HEK293 (cell line): ENCODE measurements around the gene ANKRD40CL.
A peak's percentile ranks its signal among the peaks of the same experiment; 100 is the strongest.

Experiments used
- CTCF ChIA-PET: fragments of 350-600 bp; formaldehyde crosslinking; extraction: SDS; loops from one replicate; lab custom pipeline; 2021; ENCODE audit warnings: antibody characterized with exemption; lab: Yijun Ruan, JAX
- POLR2A ChIA-PET: fragments of 300-600 bp; formaldehyde crosslinking; extraction: SDS; loops from one replicate; lab custom pipeline; 2020; ENCODE audit warnings: antibody characterized with exemption, inconsistent platforms; lab: Yijun Ruan, JAX
- H3K27ac ChIP-seq: fragments of 200-500 bp; sonication (Bioruptor generic); 2 replicates; pipeline ENCODE4 v1.5.1; 2014; ENCODE audit warnings: low read depth, low read length, control low read depth, inconsistent platforms; ENCODE audit errors: extremely low read depth
- H3K36me3 ChIP-seq, 2 experiments: fragments of 200-500 bp in 1 of 2; sonication (Bioruptor generic) in 1 of 2; 1 replicate in 1 of 2; 2 replicates in 1 of 2; pipeline ENCODE4 v1.5.1; 2014 to 2017; ENCODE audit warnings: inconsistent platforms in 2 of 2, low read length in 2 of 2; ENCODE audit not compliant: control insufficient read depth in 2 of 2, insufficient read depth in 1 of 2
- H3K4me1 ChIP-seq: fragments of 200-500 bp; sonication (Bioruptor generic); 2 replicates; pipeline ENCODE4 v1.5.1; 2014; ENCODE audit warnings: mild to moderate bottlenecking, low read length, inconsistent platforms; ENCODE audit not compliant: control insufficient read depth, insufficient read depth
- H3K4me3 ChIP-seq: 2 replicates; pipeline ENCODE4 v1.5.1; 2011; ENCODE audit warnings: low read depth, mild to moderate bottlenecking, control low read depth, low read length, moderate library complexity
- H3K9me3 ChIP-seq: fragments of 200-500 bp; sonication (Bioruptor generic); 2 replicates; pipeline ENCODE4 v1.5.1; 2014; ENCODE audit warnings: low read depth, low read length, inconsistent platforms; ENCODE audit not compliant: control insufficient read depth, insufficient read depth
- GLI4 ChIP-seq: fragments of 450-650 bp; formaldehyde crosslinking; IDR thresholded peaks from 2 replicates; pipeline ENCODE4 v1.5.1; 2016; ENCODE audit warnings: missing biosample characterization, missing genetic modification characterization
- KLF10 ChIP-seq: fragments of 450-650 bp; IDR thresholded peaks from 2 replicates; pipeline ENCODE4 v1.5.1; 2018; ENCODE audit warnings: missing biosample characterization, mild to moderate bottlenecking, missing genetic modification characterization
- KLF8 ChIP-seq: fragments of 450-650 bp; formaldehyde crosslinking; IDR thresholded peaks from 2 replicates; pipeline ENCODE4 v1.5.1; 2016; ENCODE audit warnings: missing biosample characterization, missing genetic modification characterization
- OSR2 ChIP-seq: fragments of 450-650 bp; formaldehyde crosslinking; IDR thresholded peaks from 2 replicates; pipeline ENCODE4 v1.5.1; 2016; ENCODE audit warnings: missing biosample characterization, missing genetic modification characterization
- SCRT2 ChIP-seq: fragments of 450-650 bp; formaldehyde crosslinking; IDR thresholded peaks from 2 replicates; pipeline ENCODE4 v1.5.1; 2016; ENCODE audit warnings: missing biosample characterization, missing genetic modification characterization
- WT1 ChIP-seq: fragments of 450-650 bp; formaldehyde crosslinking; IDR thresholded peaks from 2 replicates; pipeline ENCODE4 v1.5.1; 2016; ENCODE audit warnings: missing biosample characterization, missing genetic modification characterization
- ZBTB20 ChIP-seq: fragments of 450-650 bp; formaldehyde crosslinking; IDR thresholded peaks from 2 replicates; pipeline ENCODE4 v1.5.1; 2016; ENCODE audit warnings: missing biosample characterization, missing genetic modification characterization
- ZBTB21 ChIP-seq: fragments of 450-650 bp; formaldehyde crosslinking; IDR thresholded peaks from 2 replicates; pipeline ENCODE4 v1.5.1; 2017; ENCODE audit warnings: missing biosample characterization, missing genetic modification characterization
- ZFP3 ChIP-seq: fragments of 450-650 bp; formaldehyde crosslinking; IDR thresholded peaks from 2 replicates; pipeline ENCODE4 v1.5.1; 2016; ENCODE audit warnings: low read depth, missing biosample characterization, missing genetic modification characterization
- ZNF121 ChIP-seq: fragments of 450-650 bp; formaldehyde crosslinking; IDR thresholded peaks from 2 replicates; pipeline ENCODE4 v1.5.1; 2016; ENCODE audit warnings: missing biosample characterization, missing genetic modification characterization
- ZNF174 ChIP-seq: fragments of 450-650 bp; formaldehyde crosslinking; IDR thresholded peaks from 2 replicates; pipeline ENCODE4 v1.5.0; 2017; ENCODE audit warnings: missing biosample characterization, mild to moderate bottlenecking, missing genetic modification characterization
- ZNF214 ChIP-seq: fragments of 450-650 bp; formaldehyde crosslinking; IDR thresholded peaks from 2 replicates; pipeline ENCODE4 v1.5.1; 2017; ENCODE audit warnings: missing biosample characterization, mild to moderate bottlenecking, missing genetic modification characterization, borderline replicate concordance
- ZNF391 ChIP-seq: fragments of 450-650 bp; formaldehyde crosslinking; IDR thresholded peaks from 2 replicates; pipeline ENCODE4 v1.5.1; 2016; ENCODE audit warnings: low read depth, missing biosample characterization, missing genetic modification characterization, borderline replicate concordance
- ZNF610 ChIP-seq: fragments of 450-650 bp; formaldehyde crosslinking; IDR thresholded peaks from 2 replicates; pipeline ENCODE4 v1.5.1; 2016; ENCODE audit warnings: missing biosample characterization, missing genetic modification characterization, borderline replicate concordance
- ZNF670 ChIP-seq: fragments of 450-650 bp; formaldehyde crosslinking; IDR thresholded peaks from 2 replicates; pipeline ENCODE4 v1.5.1; 2016; ENCODE audit warnings: missing biosample characterization, missing genetic modification characterization, low read depth
- ZNF677 ChIP-seq: fragments of 450-650 bp; IDR thresholded peaks from 2 replicates; pipeline ENCODE4 v1.5.0; 2018; ENCODE audit warnings: missing biosample characterization, mild to moderate bottlenecking, missing genetic modification characterization, moderate library complexity
- ZNF791 ChIP-seq: fragments of 450-650 bp; formaldehyde crosslinking; IDR thresholded peaks from 2 replicates; pipeline ENCODE4 v1.5.1; 2016; ENCODE audit warnings: missing biosample characterization, missing genetic modification characterization
- ZSCAN30 ChIP-seq: fragments of 450-650 bp; IDR thresholded peaks from 2 replicates; pipeline ENCODE4 v1.5.1; 2018; ENCODE audit warnings: missing biosample characterization, mild to moderate bottlenecking, missing genetic modification characterization, moderate library complexity
- TF ChIP-seq, protein P1 (sequence below): fragments of 450-650 bp; formaldehyde crosslinking; IDR thresholded peaks from 2 replicates; pipeline ENCODE4 v1.5.1; 2016; ENCODE audit warnings: missing biosample characterization, missing genetic modification characterization
- TF ChIP-seq, protein P2 (sequence below): fragments of 450-650 bp; formaldehyde crosslinking; IDR thresholded peaks from 2 replicates; pipeline ENCODE4 v1.5.1; 2016; ENCODE audit warnings: missing biosample characterization, missing genetic modification characterization
- TF ChIP-seq, protein P3 (sequence below): IDR thresholded peaks from 2 replicates; pipeline ENCODE4 v1.6.1; 2011; ENCODE audit warnings: mild to moderate bottlenecking, low read depth, low read length, borderline replicate concordance
- TF ChIP-seq, protein P4 (sequence below): fragments of 450-650 bp; formaldehyde crosslinking; IDR thresholded peaks from 2 replicates; pipeline ENCODE4 v1.5.1; 2016; ENCODE audit warnings: missing biosample characterization, missing genetic modification characterization

The ANKRD40CL gene

DNA sequence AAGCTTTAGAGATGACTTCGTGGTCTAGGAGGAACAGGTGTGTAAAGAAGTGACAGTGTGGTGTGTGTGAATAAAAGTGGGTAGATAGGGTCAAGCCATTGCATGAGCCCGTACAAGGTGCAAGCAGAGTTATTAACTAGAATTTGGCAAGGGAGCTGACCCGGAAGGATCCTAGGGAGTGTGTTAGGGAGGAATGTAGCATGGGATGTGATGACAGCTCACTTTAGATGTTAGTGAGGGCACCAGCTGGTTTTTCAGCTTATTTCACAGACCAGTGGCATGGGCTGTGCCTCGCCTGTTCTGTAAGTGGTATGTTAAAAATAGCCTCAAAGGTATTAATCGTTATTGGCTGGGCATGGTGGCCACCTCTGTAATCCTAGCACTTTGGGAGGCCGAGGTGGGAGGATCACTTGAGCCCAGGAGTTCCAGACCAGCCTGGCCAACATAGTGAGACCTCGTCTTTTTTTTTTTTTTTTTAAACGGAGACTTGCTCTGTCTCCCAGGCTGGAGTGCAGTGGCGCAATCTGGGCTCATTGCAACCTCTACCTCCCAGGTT, 8.3 kb downstream of the ANKRD40CL start:
- H3K27ac ChIP-seq, result no peak overlapping the region
- H3K4me3 ChIP-seq, result no peak overlapping the region
- no peaks in the 10 kb centered on the region for H3K9me3 ChIP-seq
- peak; percentile 25; the same call in 1 of the 2 replicates for TF ChIP-seq ZNF121 (tag by site-specific recombination)
- TF ChIP-seq, protein P1, sequence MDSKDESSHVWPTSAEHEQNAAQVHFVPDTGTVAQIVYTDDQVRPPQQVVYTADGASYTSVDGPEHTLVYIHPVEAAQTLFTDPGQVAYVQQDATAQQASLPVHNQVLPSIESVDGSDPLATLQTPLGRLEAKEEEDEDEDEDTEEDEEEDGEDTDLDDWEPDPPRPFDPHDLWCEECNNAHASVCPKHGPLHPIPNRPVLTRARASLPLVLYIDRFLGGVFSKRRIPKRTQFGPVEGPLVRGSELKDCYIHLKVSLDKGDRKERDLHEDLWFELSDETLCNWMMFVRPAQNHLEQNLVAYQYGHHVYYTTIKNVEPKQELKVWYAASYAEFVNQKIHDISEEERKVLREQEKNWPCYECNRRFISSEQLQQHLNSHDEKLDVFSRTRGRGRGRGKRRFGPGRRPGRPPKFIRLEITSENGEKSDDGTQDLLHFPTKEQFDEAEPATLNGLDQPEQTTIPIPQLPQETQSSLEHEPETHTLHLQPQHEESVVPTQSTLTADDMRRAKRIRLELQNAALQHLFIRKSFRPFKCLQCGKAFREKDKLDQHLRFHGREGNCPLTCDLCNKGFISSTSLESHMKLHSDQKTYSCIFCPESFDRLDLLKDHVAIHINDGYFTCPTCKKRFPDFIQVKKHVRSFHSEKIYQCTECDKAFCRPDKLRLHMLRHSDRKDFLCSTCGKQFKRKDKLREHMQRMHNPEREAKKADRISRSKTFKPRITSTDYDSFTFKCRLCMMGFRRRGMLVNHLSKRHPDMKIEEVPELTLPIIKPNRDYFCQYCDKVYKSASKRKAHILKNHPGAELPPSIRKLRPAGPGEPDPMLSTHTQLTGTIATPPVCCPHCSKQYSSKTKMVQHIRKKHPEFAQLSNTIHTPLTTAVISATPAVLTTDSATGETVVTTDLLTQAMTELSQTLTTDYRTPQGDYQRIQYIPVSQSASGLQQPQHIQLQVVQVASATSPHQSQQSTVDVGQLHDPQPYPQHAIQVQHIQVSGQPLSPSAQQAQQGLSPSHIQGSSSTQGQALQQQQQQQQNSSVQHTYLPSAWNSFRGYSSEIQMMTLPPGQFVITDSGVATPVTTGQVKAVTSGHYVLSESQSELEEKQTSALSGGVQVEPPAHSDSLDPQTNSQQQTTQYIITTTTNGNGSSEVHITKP (tag by site-specific recombination), result 0 out of 2 replicates have a peak, but pooled peaks have one; percentile 23
- TF ChIP-seq ZNF791 (tag by site-specific recombination), result no peak
- TF ChIP-seq ZNF391 (tag by site-specific recombination), result no peak
- peak; percentile 60; the same call in 1 of the 2 replicates for TF ChIP-seq WT1 (tag by site-specific recombination)
- peak; percentile 63 for TF ChIP-seq SCRT2
- TF ChIP-seq, protein P2, sequence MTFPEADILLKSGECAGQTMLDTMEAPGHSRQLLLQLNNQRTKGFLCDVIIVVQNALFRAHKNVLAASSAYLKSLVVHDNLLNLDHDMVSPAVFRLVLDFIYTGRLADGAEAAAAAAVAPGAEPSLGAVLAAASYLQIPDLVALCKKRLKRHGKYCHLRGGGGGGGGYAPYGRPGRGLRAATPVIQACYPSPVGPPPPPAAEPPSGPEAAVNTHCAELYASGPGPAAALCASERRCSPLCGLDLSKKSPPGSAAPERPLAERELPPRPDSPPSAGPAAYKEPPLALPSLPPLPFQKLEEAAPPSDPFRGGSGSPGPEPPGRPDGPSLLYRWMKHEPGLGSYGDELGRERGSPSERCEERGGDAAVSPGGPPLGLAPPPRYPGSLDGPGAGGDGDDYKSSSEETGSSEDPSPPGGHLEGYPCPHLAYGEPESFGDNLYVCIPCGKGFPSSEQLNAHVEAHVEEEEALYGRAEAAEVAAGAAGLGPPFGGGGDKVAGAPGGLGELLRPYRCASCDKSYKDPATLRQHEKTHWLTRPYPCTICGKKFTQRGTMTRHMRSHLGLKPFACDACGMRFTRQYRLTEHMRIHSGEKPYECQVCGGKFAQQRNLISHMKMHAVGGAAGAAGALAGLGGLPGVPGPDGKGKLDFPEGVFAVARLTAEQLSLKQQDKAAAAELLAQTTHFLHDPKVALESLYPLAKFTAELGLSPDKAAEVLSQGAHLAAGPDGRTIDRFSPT (tag by site-specific recombination), result no peak
- CTCF ChIA-PET, result interaction anchor here (0.7 to 3.4 kb wide), 3 partner anchors 21 to 209 kb away, joined by 3 to 11 read pairs (median 3); no protein-coding TSS in a partner anchor
- POLR2A ChIA-PET, result interaction anchor here (0.6 kb wide), 2 partner anchors 53 to 210 kb away, joined by 3 to 4 read pairs; no protein-coding TSS in a partner anchor
- peaks cover 5% of the 10 kb centered on the region for H3K4me1 ChIP-seq
- H3K36me3 ChIP-seq, result peaks cover 13 to 19% of the 10 kb centered on the region in 2 experiments; a peak in 2 of 3 replicates

- TF ChIP-seq ZNF677 (tag by site-specific recombination) (no peak), ZFP3 (tag by site-specific recombination) (no peak), ZBTB21 (tag by site-specific recombination) (no peak), ZNF670 (tag by site-specific recombination) (no peak), ZSCAN30 (tag by site-specific recombination) (no peak), ZNF610 (tag by site-specific recombination) (no peak), KLF8 (tag by site-specific recombination) (no peak), OSR2 (tag by site-specific recombination) (no peak), GLI4 (tag by site-specific recombination) (no peak), ZNF174 (tag by site-specific recombination) (no peak), KLF10 (tag by site-specific recombination) (no peak), ZNF214 (tag by site-specific recombination) (no peak), ZBTB20 (tag by site-specific recombination) (no peak)
- TF ChIP-seq, protein P3, sequence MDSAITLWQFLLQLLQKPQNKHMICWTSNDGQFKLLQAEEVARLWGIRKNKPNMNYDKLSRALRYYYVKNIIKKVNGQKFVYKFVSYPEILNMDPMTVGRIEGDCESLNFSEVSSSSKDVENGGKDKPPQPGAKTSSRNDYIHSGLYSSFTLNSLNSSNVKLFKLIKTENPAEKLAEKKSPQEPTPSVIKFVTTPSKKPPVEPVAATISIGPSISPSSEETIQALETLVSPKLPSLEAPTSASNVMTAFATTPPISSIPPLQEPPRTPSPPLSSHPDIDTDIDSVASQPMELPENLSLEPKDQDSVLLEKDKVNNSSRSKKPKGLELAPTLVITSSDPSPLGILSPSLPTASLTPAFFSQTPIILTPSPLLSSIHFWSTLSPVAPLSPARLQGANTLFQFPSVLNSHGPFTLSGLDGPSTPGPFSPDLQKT, result no peak
- TF ChIP-seq, protein P4, sequence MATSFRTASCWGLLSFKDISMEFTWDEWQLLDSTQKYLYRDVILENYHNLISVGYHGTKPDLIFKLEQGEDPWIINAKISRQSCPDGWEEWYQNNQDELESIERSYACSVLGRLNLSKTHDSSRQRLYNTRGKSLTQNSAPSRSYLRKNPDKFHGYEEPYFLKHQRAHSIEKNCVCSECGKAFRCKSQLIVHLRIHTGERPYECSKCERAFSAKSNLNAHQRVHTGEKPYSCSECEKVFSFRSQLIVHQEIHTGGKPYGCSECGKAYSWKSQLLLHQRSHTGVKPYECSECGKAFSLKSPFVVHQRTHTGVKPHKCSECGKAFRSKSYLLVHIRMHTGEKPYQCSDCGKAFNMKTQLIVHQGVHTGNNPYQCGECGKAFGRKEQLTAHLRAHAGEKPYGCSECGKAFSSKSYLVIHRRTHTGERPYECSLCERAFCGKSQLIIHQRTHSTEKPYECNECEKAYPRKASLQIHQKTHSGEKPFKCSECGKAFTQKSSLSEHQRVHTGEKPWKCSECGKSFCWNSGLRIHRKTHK, result no peak
- TF ChIP-seq, protein P2 (tag by site-specific recombination), result no peak
- TF ChIP-seq, all 188 proteins: peak for 0
- POLR2A ChIA-PET, result interaction anchor here (0.6 kb wide), 2 partner anchors 52 to 209 kb away, joined by 3 to 4 read pairs; no protein-coding TSS in a partner anchor
- Histone ChIP-seq H3K4me3 (no peak overlapping the region), H3K36me3 (peaks cover 18 to 24% of the 10 kb centered on the region in 2 experiments; a peak in 2 of 3 replicates), H3K27ac (no peak overlapping the region), H3K4me1 (peaks cover 2% of the 10 kb centered on the region; the same call in 1 of the 2 replicates), H3K9me3 (no peaks in the 10 kb centered on the region)
- CTCF ChIA-PET, result interaction anchor here (0.7 to 3.4 kb wide), 3 partner anchors 22 to 208 kb away, joined by 3 to 11 read pairs (median 3); no protein-coding TSS in a partner anchor
These were observed 8.8 kb downstream of the ANKRD40CL start for GRCh38 chr17:50758524-50758923.
